PFSK-1 (cell line): ENCODE measurements around the gene CNTNAP5.

Source experiments
- POLR2AphosphoS5 ChIP-seq: IDR thresholded peaks from 2 replicates; pipeline ENCODE4 v1.6.1; 2012; ENCODE audit warnings: low read depth, mild to moderate bottlenecking, control low read depth, low read length, moderate library complexity
- REST ChIP-seq, 2 experiments: IDR thresholded peaks; 2 replicates each; pipeline versions ENCODE4 v1.6.1 to v1.8.0; 2011 to 2012; ENCODE audit warnings: low read depth in 2 of 2, low read length in 2 of 2, control low read depth in 1 of 2, inconsistent platforms in 1 of 2, mild to moderate bottlenecking in 1 of 2, moderate library complexity in 1 of 2; ENCODE audit not compliant: insufficient read depth in 1 of 2
- SIN3A ChIP-seq: IDR thresholded peaks from 2 replicates; pipeline ENCODE4 v1.6.1; 2012; ENCODE audit warnings: mild to moderate bottlenecking, low read length, moderate library complexity, borderline replicate concordance; ENCODE audit not compliant: insufficient read depth
- TAF1 ChIP-seq: IDR thresholded peaks from 2 replicates; pipeline ENCODE4 v1.6.1; 2012; ENCODE audit warnings: low read length, control low read depth, borderline replicate concordance; ENCODE audit not compliant: insufficient read depth

GRCh38 chr2:124879640-124880039 is 854.6 kb downstream of the CNTNAP5 start:
- TF ChIP-seq POLR2AphosphoS5 (no peak), REST (IDR thresholded peaks at IDR 0.05; ENCODE audit: insufficient read depth in 1 of 2, low read depth in 2 of 2, low read length in 2 of 2) (no peak), TAF1 (no peak), SIN3A (no peak)
